NCI-H748 treated with DMSO at 0.1 percent for 48 hours (cell line): ENCODE results near the gene RREB1.

Experiments
- DNase-seq: peaks from one replicate; lab custom pipeline; 2025; lab: John Stamatoyannopoulos, UW

Gene RREB1

GRCh38 chr6:7224731-7225130, 117.0 kb downstream of the RREB1 start:
- no peak for DNase-seq

- DNase-seq = no peak
Measured at GRCh38 chr6:7228662-7229375, 121.1 kb downstream of the RREB1 start.

- no peak for DNase-seq
Measured at GRCh38 chr6:7229376-7230326, 121.9 kb downstream of the RREB1 start.

GRCh38 chr6:7230327-7230691, 122.5 kb downstream of the RREB1 start:
- DNase-seq = no peak

- no peak for DNase-seq
Measured at GRCh38 chr6:7230956-7231713, 123.4 kb downstream of the RREB1 start.

GRCh38 chr6:7232351-7232750, 124.6 kb downstream of the RREB1 start:
- no peak for DNase-seq

GRCh38 chr6:7234547-7234946, 126.8 kb downstream of the RREB1 start:
- no peak for DNase-seq

GRCh38 chr6:7235712-7236305, 128.0 kb downstream of the RREB1 start:
- no peak for DNase-seq

GRCh38 chr6:7236306-7237209, 128.8 kb downstream of the RREB1 start:
- no peak for DNase-seq

GRCh38 chr6:7237653-7238188, 130.0 kb downstream of the RREB1 start:
- DNase-seq = no peak

- DNase-seq = no peak
Measured at GRCh38 chr6:7238526-7238899, 130.8 kb downstream of the RREB1 start.

GRCh38 chr6:7238900-7239589, 131.3 kb downstream of the RREB1 start:
- DNase-seq = peak; percentile 87

- no peak for DNase-seq
Measured at GRCh38 chr6:7239590-7239948, 131.8 kb downstream of the RREB1 start.

- DNase-seq = no peak
Measured at GRCh38 chr6:7240351-7240750, 132.6 kb downstream of the RREB1 start.

GRCh38 chr6:7241160-7241559, 133.4 kb downstream of the RREB1 start:
- no peak for DNase-seq

GRCh38 chr6:7241709-7242645, 134.2 kb downstream of the RREB1 start:
- DNase-seq = no peak

GRCh38 chr6:7242835-7243178, 135.0 kb downstream of the RREB1 start:
- DNase-seq = no peak

GRCh38 chr6:7243179-7243981, 135.6 kb downstream of the RREB1 start:
- peak; percentile 63 for DNase-seq
